Measurements from ENCODE around the gene GRM4. TPM values are rescaled to one million over a fixed set of nuclear protein-coding genes. Genes with fewer than 3 reads are reported as not detected.

GRM4 gene
- total and polyA plus RNA-seq, 10 of the 15 experiments (the other 5 are each of a cell fraction or from before 2014, with no cell fraction given): 0.01 to 0.31 (median 0.05) TPM; not detected in 2

GRCh38 chr6:34152806-34153520 is 7.1 kb upstream of the GRM4 start (continued):
- TF ChIP-seq CTCF (IDR thresholded peaks at IDR 0.05 in 2 of 3, conservative IDR thresholded peaks at IDR 0.05 in 1 of 3; ENCODE audit: control insufficient read depth in 2 of 3, extremely low read depth in 1 of 3, insufficient read depth in 1 of 3, low read depth in 3 of 3, low read length in 3 of 3) (no peak), BCLAF1 (IDR thresholded peaks at IDR 0.05) (no peak)

GRCh38 chr6:34152042-34152524 is 6.2 kb upstream of the GRM4 start:
- TF ChIP-seq TAF1 (IDR thresholded peaks at IDR 0.05; ENCODE audit: borderline replicate concordance, low read depth, low read length) (no peak), SMC3 (IDR thresholded peaks at IDR 0.05; ENCODE audit: borderline replicate concordance, low read length) (no peak), POU2F2 (IDR thresholded peaks at IDR 0.05; ENCODE audit: borderline replicate concordance, low read depth, low read length) (no peak), EGR1 (IDR thresholded peaks at IDR 0.05; ENCODE audit: borderline replicate concordance in 1 of 2, low read depth in 2 of 2, low read length in 2 of 2) (no peak), MAX (IDR thresholded peaks at IDR 0.05; ENCODE audit: low read depth, low read length) (no peak), HDAC2 (IDR thresholded peaks at IDR 0.05) (no peak), CBFB (IDR thresholded peaks at IDR 0.05; ENCODE audit: low read depth) (no peak), MYB (IDR thresholded peaks at IDR 0.05; ENCODE audit: borderline replicate concordance, low read depth, low read length) (no peak), ZBTB40 (IDR thresholded peaks at IDR 0.05; ENCODE audit: borderline replicate concordance) (no peak)
- BruUV-seq (replicated peaks): no TSS peak
- Histone ChIP-seq H3K36me3 (ENCODE audit: control insufficient read depth in 2 of 2, insufficient read depth in 2 of 2, low read length in 1 of 2) (no peaks in the 10 kb centered on the region), H3K27ac (ENCODE audit: control insufficient read depth, insufficient read depth) (no peak overlapping the region), H3K9me3 (replicated peaks; ENCODE audit: control insufficient read depth, insufficient read depth, low read length) (no peaks in the 10 kb centered on the region; the same call in 2 of the 3 replicates), H3K79me2 (ENCODE audit: control insufficient read depth, insufficient read depth, low read length) (no peaks in the 10 kb centered on the region), H3K4me1 (ENCODE audit: control insufficient read depth, insufficient read depth, low read length) (peaks cover 26% of the 10 kb centered on the region), H3K27me3 (replicated peaks in 1 of 2; ENCODE audit: control insufficient read depth in 2 of 2, insufficient read depth in 2 of 2, low read length in 1 of 2) (peaks cover 3% of the 10 kb centered on the region in 2 experiments; a peak in 3 of 4 replicates), H2AFZ (ENCODE audit: control insufficient read depth, low read depth, low read length) (no peak overlapping the region), H3K4me3 (no peak overlapping the region), H4K20me1 (ENCODE audit: control insufficient read depth, insufficient read depth) (no peaks in the 10 kb centered on the region), H3K9ac (ENCODE audit: control insufficient read depth, insufficient read depth, low read length) (no peak overlapping the region), H3K4me2 (ENCODE audit: control insufficient read depth, insufficient read depth) (no peak overlapping the region)
- DNase-seq (ENCODE audit: low read depth, low spot score) (no peak), ATAC-seq (no peak), FAIRE-seq (no peak)
- SMC1A ChIA-PET (ENCODE audit: uncharacterized antibody, unreplicated experiment): no interaction called here
- RAD21 ChIA-PET (ENCODE audit: unreplicated experiment): no interaction called here
- in situ Hi-C loops (cut with MboI): loop anchor here (10.0 kb wide), 1 partner anchor 97 kb away; no protein-coding TSS in a partner anchor
- intact Hi-C loops (cut with micrococcal nuclease; ENCODE audit: unreplicated experiment): loop anchor here (10.0 kb wide), 1 partner anchor 567 kb away; the partner anchor contains the start of gene BAK1
- WGBS (ENCODE audit: insufficient coverage, insufficient replicate concordance, low lambda C conversion rate, missing lambda C conversion rate): 47% methylated on average over 9 of the region's 9 CpGs
- POLR2A ChIA-PET: no interaction called here
- CTCF ChIA-PET: interaction anchor here (0.9 to 2.8 kb wide), 3 partner anchors 10 to 382 kb away, joined by 3 to 13 read pairs (median 3); no protein-coding TSS in a partner anchor

Data from GM12878 (cell line).